Heart right ventricle (tissue), 16 donors: ENCODE results near the gene CSAD. TPM values are rescaled to one million over a fixed set of nuclear protein-coding genes. Genes with fewer than 3 reads are reported as not detected.
A peak's percentile ranks its signal among the peaks of the same experiment; 100 is the strongest.

Experiments
- ATAC-seq, 8 donors: fragments of 200-7000 bp; cut with Tn5 transposase; one replicate each; pipeline ENCODE4 v1.9.1; 2020; ENCODE audit warnings: mild to moderate bottlenecking in 8 of 8, moderate library complexity in 8 of 8, moderate number of reproducible peaks in 1 of 8
- DNase-seq, 2 donors: peaks; one replicate each; pipeline ENCODE4 v3.0.0-alpha.2; 2020
- H3K27ac ChIP-seq, 10 donors: fragments of 200-600 bp; sonication (generic) in 2 of 10; one replicate each; pipeline versions ENCODE4 v1.5.0 to v1.8.0; 2020 to 2022; ENCODE audit warnings: mild to moderate bottlenecking in 3 of 10
- H3K27me3 ChIP-seq, 7 donors: fragments of 200-600 bp; one replicate each; pipeline ENCODE4 v1.8.0; 2021 to 2022; ENCODE audit warnings: mild to moderate bottlenecking in 2 of 7
- H3K36me3 ChIP-seq, 9 donors: fragments of 200-600 bp; sonication (generic) in 1 of 9; one replicate each; pipeline versions ENCODE4 v1.5.0 to v1.8.0; 2020 to 2022; ENCODE audit warnings: mild to moderate bottlenecking in 2 of 9
- H3K4me1 ChIP-seq, 9 donors: fragments of 200-600 bp; sonication (generic) in 1 of 9; one replicate each; pipeline versions ENCODE4 v1.5.0 to v1.8.0; 2020 to 2022; ENCODE audit warnings: mild to moderate bottlenecking in 4 of 9
- H3K4me3 ChIP-seq, 10 donors: fragments of 200-600 bp; sonication (generic) in 2 of 10; one replicate each; pipeline versions ENCODE4 v1.5.0 to v1.8.0; 2020 to 2022; ENCODE audit warnings: mild to moderate bottlenecking in 7 of 10, moderate library complexity in 2 of 10
- H3K9me3 ChIP-seq, 11 donors: fragments of 200-600 bp in 10 of 11; sonication (generic) in 2 of 11; one replicate each; pipeline versions ENCODE4 v1.5.0 to v1.8.0; 2013 to 2022; ENCODE audit warnings: mild to moderate bottlenecking in 2 of 11, control low read depth in 1 of 11, moderate library complexity in 1 of 11
- CTCF ChIP-seq, 9 donors: fragments of 200-600 bp; sonication (generic) in 2 of 9; IDR thresholded peaks; one replicate each; pipeline versions ENCODE4 v1.5.0 to v1.8.0; 2021 to 2022; ENCODE audit warnings: antibody characterized with exemption in 9 of 9, mild to moderate bottlenecking in 5 of 9, moderate library complexity in 1 of 9
- WGBS, 2 donors: extraction: QIAGEN DNeasy Blood & Tissue Kit; methylation state at CpG; one replicate each; pipeline ENCODE4 v1.1.7; 2013; ENCODE audit warnings: inconsistent platforms in 1 of 2; 5-methylcytosine and 5-hydroxymethylcytosine counted together
- intact Hi-C, 10 donors: fragments of 100-400 bp; cut with DNase I; formaldehyde crosslinking; loops; one replicate each; pipeline versions ENCODE4 v1.11.1 to v1.14.2; 2022
- polyA plus RNA-seq, 2 donors: library from polyadenylated mRNA; stranded (reverse); fragments of 200-250 nt; gene quantifications; one replicate each; pipeline ENCODE4 v1.2.3, GENCODE V29; 2013
- total RNA-seq, 10 donors: library from RNA; stranded (reverse); fragmentation: NEBNext Ultra II Directional in 3 of 10; extraction: Animal tissue kit (Norgen Biotek cat#: 25700) in 3 of 10; gene quantifications; one replicate each; pipeline versions ENCODE4 v1.2.1 to v1.2.4, GENCODE V29; 2021 to 2023
- donor health status: Arrhythmogenic right ventricular cardiomyopathy.
- donor health status: ischemic (EF 13 %, LVEDD 7.1; RV severe dilation, severe dysfunction).
- donor health status: healthy with polysubstance abuse.
- donor health status: DM: no; HTN: yes; CAD: no.
- donor health status: DM: no; HTN: no; CAD: no.
- donor health status: ischemic (EF 25% LVEDD 6.9; RV normal size, moderate dysfunction).
- donor health status: ischemic (EF 25% LVEDD 5.7; RV mildly dilated, moderate dysfunction).
- donor health status: healthy.
- donor health status: DM: yes; HTN: yes; CAD: no.
- donor health status: Ischemic cardiomyopathy.
- donor health status: ischemic (EF 35%, LVEDD 5.7; RV mildly dilated, moderate dysfunction).
- donor health status: nonischemic (EF 11% LVEDD 7.7; RV severe dilation, severe dysfunction).
- donor health status: DM: yes; HTN: yes; CAD: no.
- donor health status: PGD.
- donor health status: ischemic (EF 29% LVEDD 5.4; RV normal size, mild dysfunction).
- donor health status: nonischemic (EF 23%, LVEDD 6.1; RV moderate dilation, normal function).

CSAD gene
- total and polyA plus RNA-seq, 12 donors, result 8.0 to 76.4 (median 9.5) TPM

GRCh38 chr12:53145383-53146260, 35.1 kb downstream of the CSAD start:
- H3K27me3 ChIP-seq, result no peaks in the 10 kb centered on the region
- H3K4me1 ChIP-seq, result no peaks in the 10 kb centered on the region
- intact Hi-C loops, result no loop called here
- H3K36me3 ChIP-seq, result no peaks in the 10 kb centered on the region
- H3K4me3 ChIP-seq, result no peak overlapping the region
- no peaks in the 10 kb centered on the region for H3K9me3 ChIP-seq
- peak in 1 of 8 donors; percentile 53 for ATAC-seq
- 93% methylated on average over 5 of the region's 5 CpGs for WGBS, 2 donors
- TF ChIP-seq CTCF (IDR thresholded peaks at IDR 0.05), result no peak
- H3K27ac ChIP-seq, result no peak overlapping the region
- no peak for DNase-seq

DNA sequence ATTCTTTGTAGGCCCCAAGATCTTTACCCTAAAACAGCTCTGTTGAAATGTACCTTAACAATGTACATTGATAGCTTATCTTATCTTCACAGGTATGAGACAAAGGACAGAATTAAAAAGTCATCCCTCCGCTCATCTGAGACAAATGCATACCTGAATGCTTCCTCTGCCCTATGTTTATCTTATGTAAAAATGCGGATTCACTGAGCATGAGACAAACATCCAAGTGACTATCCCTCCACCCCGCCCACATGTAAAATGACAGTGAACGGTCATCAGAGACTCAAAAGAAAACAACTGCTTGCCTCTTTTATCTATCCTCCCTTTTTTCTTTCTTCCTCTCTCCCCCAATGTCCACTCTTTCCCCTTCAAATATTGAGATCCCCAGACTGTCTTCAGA, 37.4 kb downstream of the CSAD start:
- no peaks in the 10 kb centered on the region for H3K36me3 ChIP-seq
- ATAC-seq, result no peak
- no peak overlapping the region for H3K4me3 ChIP-seq
- 77 to 80% methylated on average over 4 of the region's 4 CpGs for WGBS, 2 donors
- H3K9me3 ChIP-seq, result peaks cover 0 to 9% (median 0%) of the 10 kb centered on the region in 11 donors
- H3K27ac ChIP-seq, result no peak overlapping the region
- intact Hi-C loops, result no loop called here
- H3K27me3 ChIP-seq, result no peaks in the 10 kb centered on the region
- TF ChIP-seq CTCF (IDR thresholded peaks at IDR 0.05), result no peak
- DNase-seq, result no peak
- H3K4me1 ChIP-seq, result no peaks in the 10 kb centered on the region

GRCh38 chr12:53133722-53134121, 47.0 kb downstream of the CSAD start:
- Histone ChIP-seq H3K4me3 (no peak overlapping the region), H3K36me3 (no peaks in the 10 kb centered on the region), H3K27ac (no peak overlapping the region), H3K4me1 (peaks cover 0 to 6% (median 0%) of the 10 kb centered on the region in 9 donors), H3K9me3 (peaks cover 0 to 17% (median 5%) of the 10 kb centered on the region in 11 donors), H3K27me3 (no peaks in the 10 kb centered on the region)
- no peak for TF ChIP-seq CTCF (IDR thresholded peaks at IDR 0.05)
- DNase-seq (no peak), ATAC-seq (no peak)
- intact Hi-C loops, result no loop called here
- WGBS, 2 donors, result 94 to 97% methylated on average over 3 of the region's 3 CpGs

DNA sequence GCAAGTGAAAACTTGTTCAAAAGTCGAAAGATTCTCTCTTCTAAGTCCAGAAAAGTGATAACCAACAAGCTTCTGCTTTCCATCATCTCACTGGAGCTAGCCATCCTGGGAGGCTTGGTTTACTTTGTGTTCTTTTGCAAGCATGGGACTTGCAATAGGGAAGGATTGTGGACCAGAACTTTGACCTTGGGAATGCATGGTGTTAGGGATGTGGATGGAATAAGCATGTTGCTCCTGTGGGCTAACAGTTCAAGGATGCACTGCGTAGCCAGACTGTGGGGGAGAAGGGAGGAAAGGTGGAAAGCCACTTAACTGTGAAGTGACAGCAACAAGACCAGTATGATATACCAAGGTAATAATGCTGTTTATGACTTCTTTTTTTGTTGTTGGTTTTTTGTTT, 48.9 kb downstream of the CSAD start:
- Histone ChIP-seq H3K4me3 (no peak overlapping the region), H3K4me1 (peaks cover 0 to 6% (median 0%) of the 10 kb centered on the region in 9 donors), H3K27ac (no peak overlapping the region), H3K27me3 (no peaks in the 10 kb centered on the region), H3K9me3 (peaks cover 0 to 11% (median under 1%) of the 10 kb centered on the region in 11 donors), H3K36me3 (no peaks in the 10 kb centered on the region)
- intact Hi-C loops, result no loop called here
- ATAC-seq, result no peak
- no peak for TF ChIP-seq CTCF (IDR thresholded peaks at IDR 0.05)
- WGBS, 2 donors, result 82 to 88% methylated on average over 2 of the region's 2 CpGs
- DNase-seq, result no peak
